ENCODE results near the gene VPS13C. TPM values are rescaled to one million over a fixed set of nuclear protein-coding genes. Genes with fewer than 3 reads are reported as not detected.

The VPS13C gene
- total RNA-seq, 1 experiment from 2014 or later: 47.3 TPM

- no peak overlapping the region for H3K27ac ChIP-seq (ENCODE audit: low read length)
- no peak for DNase-seq (ENCODE audit: low read depth, low spot score)
- ATAC-seq: no peak
- H3K27me3 ChIP-seq (ENCODE audit: control insufficient read depth, insufficient read depth, low read length): no peaks in the 10 kb centered on the region
- TF ChIP-seq POLR2AphosphoS5 (IDR thresholded peaks at IDR 0.05; ENCODE audit: low read depth, low read length) (no peak), TCF7L2 (IDR thresholded peaks at IDR 0.05; ENCODE audit: low read depth, low read length) (no peak), SIN3A (IDR thresholded peaks at IDR 0.05; ENCODE audit: borderline replicate concordance, insufficient read depth, low read depth, low read length) (no peak)
- TF ChIP-seq, protein P1, sequence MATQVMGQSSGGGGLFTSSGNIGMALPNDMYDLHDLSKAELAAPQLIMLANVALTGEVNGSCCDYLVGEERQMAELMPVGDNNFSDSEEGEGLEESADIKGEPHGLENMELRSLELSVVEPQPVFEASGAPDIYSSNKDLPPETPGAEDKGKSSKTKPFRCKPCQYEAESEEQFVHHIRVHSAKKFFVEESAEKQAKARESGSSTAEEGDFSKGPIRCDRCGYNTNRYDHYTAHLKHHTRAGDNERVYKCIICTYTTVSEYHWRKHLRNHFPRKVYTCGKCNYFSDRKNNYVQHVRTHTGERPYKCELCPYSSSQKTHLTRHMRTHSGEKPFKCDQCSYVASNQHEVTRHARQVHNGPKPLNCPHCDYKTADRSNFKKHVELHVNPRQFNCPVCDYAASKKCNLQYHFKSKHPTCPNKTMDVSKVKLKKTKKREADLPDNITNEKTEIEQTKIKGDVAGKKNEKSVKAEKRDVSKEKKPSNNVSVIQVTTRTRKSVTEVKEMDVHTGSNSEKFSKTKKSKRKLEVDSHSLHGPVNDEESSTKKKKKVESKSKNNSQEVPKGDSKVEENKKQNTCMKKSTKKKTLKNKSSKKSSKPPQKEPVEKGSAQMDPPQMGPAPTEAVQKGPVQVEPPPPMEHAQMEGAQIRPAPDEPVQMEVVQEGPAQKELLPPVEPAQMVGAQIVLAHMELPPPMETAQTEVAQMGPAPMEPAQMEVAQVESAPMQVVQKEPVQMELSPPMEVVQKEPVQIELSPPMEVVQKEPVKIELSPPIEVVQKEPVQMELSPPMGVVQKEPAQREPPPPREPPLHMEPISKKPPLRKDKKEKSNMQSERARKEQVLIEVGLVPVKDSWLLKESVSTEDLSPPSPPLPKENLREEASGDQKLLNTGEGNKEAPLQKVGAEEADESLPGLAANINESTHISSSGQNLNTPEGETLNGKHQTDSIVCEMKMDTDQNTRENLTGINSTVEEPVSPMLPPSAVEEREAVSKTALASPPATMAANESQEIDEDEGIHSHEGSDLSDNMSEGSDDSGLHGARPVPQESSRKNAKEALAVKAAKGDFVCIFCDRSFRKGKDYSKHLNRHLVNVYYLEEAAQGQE (IDR thresholded peaks at IDR 0.05; ENCODE audit: insufficient read depth in 1 of 2, low read depth in 2 of 2, low read length in 1 of 2): no peak
- TF ChIP-seq, protein P2, sequence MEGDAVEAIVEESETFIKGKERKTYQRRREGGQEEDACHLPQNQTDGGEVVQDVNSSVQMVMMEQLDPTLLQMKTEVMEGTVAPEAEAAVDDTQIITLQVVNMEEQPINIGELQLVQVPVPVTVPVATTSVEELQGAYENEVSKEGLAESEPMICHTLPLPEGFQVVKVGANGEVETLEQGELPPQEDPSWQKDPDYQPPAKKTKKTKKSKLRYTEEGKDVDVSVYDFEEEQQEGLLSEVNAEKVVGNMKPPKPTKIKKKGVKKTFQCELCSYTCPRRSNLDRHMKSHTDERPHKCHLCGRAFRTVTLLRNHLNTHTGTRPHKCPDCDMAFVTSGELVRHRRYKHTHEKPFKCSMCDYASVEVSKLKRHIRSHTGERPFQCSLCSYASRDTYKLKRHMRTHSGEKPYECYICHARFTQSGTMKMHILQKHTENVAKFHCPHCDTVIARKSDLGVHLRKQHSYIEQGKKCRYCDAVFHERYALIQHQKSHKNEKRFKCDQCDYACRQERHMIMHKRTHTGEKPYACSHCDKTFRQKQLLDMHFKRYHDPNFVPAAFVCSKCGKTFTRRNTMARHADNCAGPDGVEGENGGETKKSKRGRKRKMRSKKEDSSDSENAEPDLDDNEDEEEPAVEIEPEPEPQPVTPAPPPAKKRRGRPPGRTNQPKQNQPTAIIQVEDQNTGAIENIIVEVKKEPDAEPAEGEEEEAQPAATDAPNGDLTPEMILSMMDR (IDR thresholded peaks at IDR 0.05): no peak
- intact Hi-C loops (cut with micrococcal nuclease; ENCODE audit: unreplicated experiment): no loop called here
- no peaks in the 10 kb centered on the region; the same call in 1 of the 2 replicates for H3K9me3 ChIP-seq (ENCODE audit: control insufficient read depth, insufficient read depth, low read depth, low read length)
- BruUV-seq (replicated peaks): no TSS peak
- H3K4me1 ChIP-seq (ENCODE audit: control insufficient read depth, insufficient read depth, low read length): no peaks in the 10 kb centered on the region
- CTCF ChIA-PET: no interaction called here
- POLR2A ChIA-PET: no interaction called here
- no peaks in the 10 kb centered on the region for H3K36me3 ChIP-seq (ENCODE audit: control insufficient read depth, insufficient read depth, low read length)
- in situ Hi-C loops (cut with HindIII; ENCODE audit: low pct_unique_long_range_greater_than_20kb, low sequenced_read_pairs): no loop called here
- H3K4me3 ChIP-seq (ENCODE audit: low read depth in 2 of 2, low read length in 2 of 2): no peak overlapping the region
These were observed 25.5 kb upstream of the VPS13C start for GRCh38 chr15:62085740-62086139.

DNA sequence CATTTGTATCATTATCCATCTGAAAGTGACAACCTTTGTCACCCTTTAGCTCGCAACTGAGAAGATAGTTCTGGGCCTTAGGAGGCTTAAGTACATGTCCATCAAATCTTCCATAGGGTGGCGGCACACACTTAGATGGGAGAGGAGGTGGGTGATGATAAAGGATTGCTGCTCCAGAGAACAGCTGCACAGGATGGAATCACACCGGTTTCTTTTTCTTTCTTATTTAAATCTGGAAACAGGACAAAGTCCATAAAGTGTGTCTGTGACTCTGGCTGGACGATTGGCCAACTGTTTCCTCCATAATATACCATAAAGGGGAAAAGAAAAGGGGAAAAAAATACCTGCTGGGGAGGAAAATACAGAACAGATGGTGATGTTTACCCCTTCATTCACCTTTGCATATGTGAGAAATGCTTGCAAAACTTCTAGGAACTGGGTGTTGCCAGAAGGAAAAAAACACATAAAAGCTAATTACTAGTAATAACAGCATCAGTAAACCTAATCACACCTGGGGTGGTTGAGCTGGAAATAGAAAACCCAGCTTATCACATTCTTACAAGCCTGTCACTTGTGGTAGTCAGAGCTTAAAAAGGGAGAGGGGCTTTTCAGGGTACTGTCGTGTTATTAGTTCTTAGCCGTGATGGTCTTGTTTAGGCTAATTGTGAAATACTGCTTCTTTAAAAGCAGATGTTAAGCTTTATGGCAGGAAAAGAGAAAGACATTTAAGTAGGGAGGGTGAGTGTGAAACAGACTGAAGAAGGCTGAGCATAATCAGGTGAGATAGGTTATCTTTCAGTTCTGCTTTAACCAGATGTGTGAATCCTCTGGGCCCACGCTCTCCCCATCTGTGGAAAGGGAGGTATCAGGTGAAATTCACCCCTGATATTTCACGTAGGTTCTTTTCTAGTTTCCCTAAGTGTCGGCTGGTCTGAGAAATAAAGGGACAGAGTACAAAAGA is 23.2 kb upstream of the VPS13C start:
- CTCF ChIA-PET: no interaction called here
- DNase-seq (ENCODE audit: low read depth, low spot score) (no peak), ATAC-seq (no peak)
- BruUV-seq (replicated peaks): no TSS peak
- Histone ChIP-seq H3K4me1 (ENCODE audit: control insufficient read depth, insufficient read depth, low read length) (no peaks in the 10 kb centered on the region), H3K27ac (ENCODE audit: low read length) (no peak overlapping the region), H3K4me3 (ENCODE audit: low read depth in 2 of 2, low read length in 2 of 2) (no peak overlapping the region), H3K27me3 (ENCODE audit: control insufficient read depth, insufficient read depth, low read length) (no peaks in the 10 kb centered on the region), H3K36me3 (ENCODE audit: control insufficient read depth, insufficient read depth, low read length) (no peaks in the 10 kb centered on the region), H3K9me3 (ENCODE audit: control insufficient read depth, insufficient read depth, low read depth, low read length) (no peaks in the 10 kb centered on the region; the same call in 1 of the 2 replicates)
- intact Hi-C loops (cut with micrococcal nuclease; ENCODE audit: unreplicated experiment) (no loop called here), in situ Hi-C loops (cut with HindIII; ENCODE audit: low pct_unique_long_range_greater_than_20kb, low sequenced_read_pairs) (no loop called here)
- POLR2A ChIA-PET: no interaction called here
- no peak for TF ChIP-seq POLR2AphosphoS5 (IDR thresholded peaks at IDR 0.05; ENCODE audit: low read depth, low read length)

DNA sequence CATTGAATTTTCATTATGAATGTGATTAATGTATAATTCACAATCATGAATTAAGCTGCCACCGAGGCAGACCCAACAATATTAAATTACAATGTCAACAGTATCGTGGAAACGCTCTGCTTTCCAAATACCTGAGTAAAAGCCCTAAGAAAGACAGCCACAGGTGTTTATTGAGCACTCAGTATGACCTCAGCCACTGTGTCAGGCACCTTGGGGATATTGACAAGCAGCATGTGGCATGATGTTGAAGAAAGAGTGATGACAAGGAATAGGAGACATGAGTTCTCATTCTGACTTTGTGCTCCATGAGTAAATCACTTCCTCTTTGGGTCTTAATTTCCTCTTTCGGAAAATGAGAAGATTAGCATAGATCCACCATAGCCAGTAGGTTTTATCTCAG is 19.3 kb upstream of the VPS13C start:
- TF ChIP-seq POLR2AphosphoS5 (IDR thresholded peaks at IDR 0.05; ENCODE audit: low read depth, low read length): no peak
- no peak for TF ChIP-seq SIN3A (IDR thresholded peaks at IDR 0.05; ENCODE audit: borderline replicate concordance, insufficient read depth, low read depth, low read length)
- TF ChIP-seq, protein P2 (IDR thresholded peaks at IDR 0.05): no peak
- TF ChIP-seq, protein P1 (IDR thresholded peaks at IDR 0.05; ENCODE audit: insufficient read depth in 1 of 2, low read depth in 2 of 2, low read length in 1 of 2): no peak
- TF ChIP-seq TCF7L2 (IDR thresholded peaks at IDR 0.05; ENCODE audit: low read depth, low read length): no peak
- CTCF ChIA-PET: no interaction called here
- no TSS peak for BruUV-seq (replicated peaks)
- Histone ChIP-seq H3K36me3 (ENCODE audit: control insufficient read depth, insufficient read depth, low read length) (no peaks in the 10 kb centered on the region), H3K9me3 (ENCODE audit: control insufficient read depth, insufficient read depth, low read depth, low read length) (no peaks in the 10 kb centered on the region; the same call in 1 of the 2 replicates), H3K4me3 (ENCODE audit: low read depth in 2 of 2, low read length in 2 of 2) (no peak overlapping the region), H3K4me1 (ENCODE audit: control insufficient read depth, insufficient read depth, low read length) (no peaks in the 10 kb centered on the region), H3K27me3 (ENCODE audit: control insufficient read depth, insufficient read depth, low read length) (no peaks in the 10 kb centered on the region), H3K27ac (ENCODE audit: low read length) (no peak overlapping the region)
- POLR2A ChIA-PET: no interaction called here
- in situ Hi-C loops (cut with HindIII; ENCODE audit: low pct_unique_long_range_greater_than_20kb, low sequenced_read_pairs) (no loop called here), intact Hi-C loops (cut with micrococcal nuclease; ENCODE audit: unreplicated experiment) (no loop called here)
- DNase-seq (ENCODE audit: low read depth, low spot score) (no peak), ATAC-seq (no peak)
